NCI-H2227 treated with DMSO at 0.1 percent for 48 hours (cell line): Measurements from ENCODE around the gene PYGM.
A peak's percentile ranks its signal among the peaks of the same experiment; 100 is the strongest.

ENCODE experiments used
- DNase-seq: peaks from one replicate; lab custom pipeline; 2025; lab: John Stamatoyannopoulos, UW

Gene PYGM

GRCh38 chr11:64759722-64760719, at the start of gene PYGM:
Gene PYGM, minus strand, starts transcription at chr11:64759974. Its CDS starts 76 bp downstream, at chr11:64759898.
- no peak for DNase-seq

- DNase-seq = no peak
Observed at GRCh38 chr11:64805481-64805880, 45.7 kb upstream of the PYGM start.

GRCh38 chr11:64804346-64805210, 44.8 kb upstream of the PYGM start:
- no peak for DNase-seq

- no peak for DNase-seq
Observed at GRCh38 chr11:64803846-64804345, 44.1 kb upstream of the PYGM start.

- peak; percentile 88 for DNase-seq
Observed at GRCh38 chr11:64803158-64803845, 43.5 kb upstream of the PYGM start, which contains the start of gene MAP4K2. Gene MAP4K2, minus strand, starts transcription at chr11:64803214. Its CDS starts 65 bp downstream, at chr11:64803149.

- DNase-seq = peak; percentile 45
Observed at GRCh38 chr11:64802370-64803157, 42.8 kb upstream of the PYGM start.

GRCh38 chr11:64801561-64802369, 42.0 kb upstream of the PYGM start:
- DNase-seq = no peak

GRCh38 chr11:64801158-64801464, 41.3 kb upstream of the PYGM start:
- DNase-seq = no peak

GRCh38 chr11:64800303-64801157, 40.8 kb upstream of the PYGM start:
- DNase-seq = no peak

- DNase-seq = no peak
Observed at GRCh38 chr11:64799623-64800302, 40.0 kb upstream of the PYGM start.

GRCh38 chr11:64799256-64799622, 39.5 kb upstream of the PYGM start:
- DNase-seq = no peak

- DNase-seq = no peak
Observed at GRCh38 chr11:64796757-64797541, 37.2 kb upstream of the PYGM start.

GRCh38 chr11:64796047-64796756, 36.4 kb upstream of the PYGM start:
- DNase-seq = no peak

GRCh38 chr11:64794526-64794925, 34.8 kb upstream of the PYGM start:
- no peak for DNase-seq

GRCh38 chr11:64793271-64794160, 33.7 kb upstream of the PYGM start:
- no peak for DNase-seq

GRCh38 chr11:64792482-64792881, 32.7 kb upstream of the PYGM start:
- DNase-seq = no peak
